ENCODE results near the gene COX19.
"Not testable (repeated sequence)": the region's sequence is repeated elsewhere in the genome, so short reads cannot be mapped to it uniquely, and the experiment has no call there.

Gene COX19

GRCh38 chr7:1009747-1010146, 34.4 kb upstream of the COX19 start:
- H3K9ac ChIP-seq (ENCODE audit: low read length), result no peak overlapping the region

GRCh38 chr7:1008733-1009363, 33.5 kb upstream of the COX19 start:
- Histone ChIP-seq H3K27me3 (ENCODE audit: control insufficient read depth, insufficient read depth, low read length) (no peaks in the 10 kb centered on the region), H3K9me3 (ENCODE audit: control insufficient read depth, insufficient read depth, low read depth, low read length) (no peaks in the 10 kb centered on the region), H3K9ac (ENCODE audit: low read length) (no peak overlapping the region), H3K27ac (ENCODE audit: low read depth, low read length) (no peak overlapping the region), H3K4me3 (ENCODE audit: low read depth, low read length) (no peak overlapping the region), H3K4me1 (ENCODE audit: control insufficient read depth, insufficient read depth, low read length) (no peaks in the 10 kb centered on the region), H3K36me3 (ENCODE audit: control insufficient read depth, insufficient read depth, low read length) (peaks cover 14% of the 10 kb centered on the region; the same call in 1 of the 2 replicates)

More at GRCh38 chr7:1009747-1010146, 34.4 kb upstream of the COX19 start:
- H3K27me3 ChIP-seq (ENCODE audit: control insufficient read depth, insufficient read depth, low read length), result no peaks in the 10 kb centered on the region
- H3K27ac ChIP-seq (ENCODE audit: low read depth, low read length), result no peak overlapping the region
- H3K36me3 ChIP-seq (ENCODE audit: control insufficient read depth, insufficient read depth, low read length), result peaks cover 14% of the 10 kb centered on the region; the same call in 1 of the 2 replicates
- no peaks in the 10 kb centered on the region for H3K4me1 ChIP-seq (ENCODE audit: control insufficient read depth, insufficient read depth, low read length)
- no peaks in the 10 kb centered on the region for H3K9me3 ChIP-seq (ENCODE audit: control insufficient read depth, insufficient read depth, low read depth, low read length)
- H3K4me3 ChIP-seq (ENCODE audit: low read depth, low read length), result no peak overlapping the region

- no peaks in the 10 kb centered on the region for H3K9me3 ChIP-seq (ENCODE audit: control insufficient read depth, insufficient read depth, low read depth, low read length)
- no peak overlapping the region for H3K9ac ChIP-seq (ENCODE audit: low read length)
- no peak overlapping the region for H3K4me3 ChIP-seq (ENCODE audit: low read depth, low read length)
- peaks cover 14% of the 10 kb centered on the region; the same call in 1 of the 2 replicates for H3K36me3 ChIP-seq (ENCODE audit: control insufficient read depth, insufficient read depth, low read length)
- H3K4me1 ChIP-seq (ENCODE audit: control insufficient read depth, insufficient read depth, low read length), result no peaks in the 10 kb centered on the region
- H3K27me3 ChIP-seq (ENCODE audit: control insufficient read depth, insufficient read depth, low read length), result no peaks in the 10 kb centered on the region
- no peak overlapping the region for H3K27ac ChIP-seq (ENCODE audit: low read depth, low read length)
Observed at GRCh38 chr7:1007901-1008300, 32.6 kb upstream of the COX19 start.

- Histone ChIP-seq H3K4me1 (ENCODE audit: control insufficient read depth, insufficient read depth, low read length) (peaks cover 9% of the 10 kb centered on the region; the same call in 1 of the 2 replicates), H3K27me3 (ENCODE audit: control insufficient read depth, insufficient read depth, low read length) (no peaks in the 10 kb centered on the region), H3K4me3 (ENCODE audit: low read depth, low read length) (no peak overlapping the region), H3K27ac (ENCODE audit: low read depth, low read length) (no peak overlapping the region), H3K9me3 (ENCODE audit: control insufficient read depth, insufficient read depth, low read depth, low read length) (no peaks in the 10 kb centered on the region), H3K9ac (ENCODE audit: low read length) (no peak overlapping the region), H3K36me3 (ENCODE audit: control insufficient read depth, insufficient read depth, low read length) (peaks cover 14% of the 10 kb centered on the region; the same call in 1 of the 2 replicates)
Observed at GRCh38 chr7:1005303-1005702, 30.0 kb upstream of the COX19 start.

- Histone ChIP-seq H3K27ac (ENCODE audit: low read depth, low read length) (no peak overlapping the region), H3K36me3 (ENCODE audit: control insufficient read depth, insufficient read depth, low read length) (peaks cover 9% of the 10 kb centered on the region; the same call in 1 of the 2 replicates), H3K27me3 (ENCODE audit: control insufficient read depth, insufficient read depth, low read length) (no peaks in the 10 kb centered on the region), H3K4me1 (ENCODE audit: control insufficient read depth, insufficient read depth, low read length) (peaks cover 15% of the 10 kb centered on the region; the same call in 1 of the 2 replicates), H3K9me3 (ENCODE audit: control insufficient read depth, insufficient read depth, low read depth, low read length) (no peaks in the 10 kb centered on the region), H3K4me3 (ENCODE audit: low read depth, low read length) (no peak overlapping the region), H3K9ac (ENCODE audit: low read length) (no peak overlapping the region)
Observed at GRCh38 chr7:1004018-1004852, 28.9 kb upstream of the COX19 start.

- not testable (repeated sequence) for H3K27ac ChIP-seq (ENCODE audit: low read depth, low read length); H3K36me3 ChIP-seq (ENCODE audit: control insufficient read depth, insufficient read depth, low read length); H3K4me3 ChIP-seq (ENCODE audit: low read depth, low read length); H3K27me3 ChIP-seq (ENCODE audit: control insufficient read depth, insufficient read depth, low read length); H3K9me3 ChIP-seq (ENCODE audit: control insufficient read depth, insufficient read depth, low read depth, low read length); H3K9ac ChIP-seq (ENCODE audit: low read length)
- H3K4me1 ChIP-seq (ENCODE audit: control insufficient read depth, insufficient read depth, low read length), result peaks cover 23% of the 10 kb centered on the region; the same call in 1 of the 2 replicates
Observed at GRCh38 chr7:1002445-1002844, 27.1 kb upstream of the COX19 start.

- H3K36me3 ChIP-seq (ENCODE audit: control insufficient read depth, insufficient read depth, low read length); H3K9ac ChIP-seq (ENCODE audit: low read length); H3K4me3 ChIP-seq (ENCODE audit: low read depth, low read length); H3K27ac ChIP-seq (ENCODE audit: low read depth, low read length); H3K27me3 ChIP-seq (ENCODE audit: control insufficient read depth, insufficient read depth, low read length); H3K9me3 ChIP-seq (ENCODE audit: control insufficient read depth, insufficient read depth, low read depth, low read length): not testable (repeated sequence)
- peaks cover 27% of the 10 kb centered on the region; the same call in 1 of the 2 replicates for H3K4me1 ChIP-seq (ENCODE audit: control insufficient read depth, insufficient read depth, low read length)
Observed at GRCh38 chr7:1002026-1002425, 26.7 kb upstream of the COX19 start.

GRCh38 chr7:1001069-1001770, 25.9 kb upstream of the COX19 start:
- H3K27me3 ChIP-seq (ENCODE audit: control insufficient read depth, insufficient read depth, low read length); H3K4me3 ChIP-seq (ENCODE audit: low read depth, low read length); H3K36me3 ChIP-seq (ENCODE audit: control insufficient read depth, insufficient read depth, low read length); H3K9me3 ChIP-seq (ENCODE audit: control insufficient read depth, insufficient read depth, low read depth, low read length); H3K9ac ChIP-seq (ENCODE audit: low read length); H3K27ac ChIP-seq (ENCODE audit: low read depth, low read length): not testable (repeated sequence)
- H3K4me1 ChIP-seq (ENCODE audit: control insufficient read depth, insufficient read depth, low read length), result peaks cover 27% of the 10 kb centered on the region; the same call in 1 of the 2 replicates

GRCh38 chr7:999941-1000935, 24.9 kb upstream of the COX19 start:
- Histone ChIP-seq H3K4me3 (ENCODE audit: low read depth, low read length) (no peak overlapping the region), H3K4me1 (ENCODE audit: control insufficient read depth, insufficient read depth, low read length) (peaks cover 27% of the 10 kb centered on the region; the same call in 1 of the 2 replicates), H3K27me3 (ENCODE audit: control insufficient read depth, insufficient read depth, low read length) (no peaks in the 10 kb centered on the region), H3K9ac (ENCODE audit: low read length) (no peak overlapping the region), H3K36me3 (ENCODE audit: control insufficient read depth, insufficient read depth, low read length) (peaks cover 7% of the 10 kb centered on the region; the same call in 1 of the 2 replicates), H3K27ac (ENCODE audit: low read depth, low read length) (no peak overlapping the region), H3K9me3 (ENCODE audit: control insufficient read depth, insufficient read depth, low read depth, low read length) (no peaks in the 10 kb centered on the region)

Measured in HUES6 (cell line).